Measurements from ENCODE around the gene ZNF697.
"Not testable (repeated sequence)": the region's sequence is repeated elsewhere in the genome, so short reads cannot be mapped to it uniquely, and the experiment has no call there.

The ZNF697 gene

GRCh38 chr1:119623193-119623515 is 24.9 kb downstream of the ZNF697 start:
- Histone ChIP-seq H3K4me1 (ENCODE audit: control insufficient read depth, insufficient read depth, low read length) (peaks cover 12% of the 10 kb centered on the region), H3K9me3 (ENCODE audit: control insufficient read depth, insufficient read depth, low read length) (no peaks in the 10 kb centered on the region), H3K9ac (ENCODE audit: low read depth, low read length) (no peak overlapping the region), H3K27me3 (ENCODE audit: control insufficient read depth, insufficient read depth, low read length) (no peaks in the 10 kb centered on the region), H3K4me3 (ENCODE audit: low read depth, low read length) (no peak overlapping the region), H3K36me3 (ENCODE audit: control insufficient read depth, insufficient read depth, low read length) (peaks cover 21% of the 10 kb centered on the region)

- no peaks in the 10 kb centered on the region for H3K27me3 ChIP-seq (ENCODE audit: control insufficient read depth, insufficient read depth, low read length)
- peaks cover 12% of the 10 kb centered on the region for H3K4me1 ChIP-seq (ENCODE audit: control insufficient read depth, insufficient read depth, low read length)
- H3K9me3 ChIP-seq (ENCODE audit: control insufficient read depth, insufficient read depth, low read length) = no peaks in the 10 kb centered on the region
- no peak overlapping the region for H3K4me3 ChIP-seq (ENCODE audit: low read depth, low read length)
- peaks cover 21% of the 10 kb centered on the region for H3K36me3 ChIP-seq (ENCODE audit: control insufficient read depth, insufficient read depth, low read length)
- H3K9ac ChIP-seq (ENCODE audit: low read depth, low read length) = no peak overlapping the region
Observed at GRCh38 chr1:119622311-119623192, 25.5 kb downstream of the ZNF697 start.

- no peak overlapping the region for H3K4me3 ChIP-seq (ENCODE audit: low read depth, low read length)
- H3K36me3 ChIP-seq (ENCODE audit: control insufficient read depth, insufficient read depth, low read length) = peaks cover 21% of the 10 kb centered on the region
Observed at GRCh38 chr1:119621705-119622104, 26.4 kb downstream of the ZNF697 start.

GRCh38 chr1:119617751-119618691 is 30.0 kb downstream of the ZNF697 start:
- H3K27me3 ChIP-seq (ENCODE audit: control insufficient read depth, insufficient read depth, low read length) = no peaks in the 10 kb centered on the region
- H3K36me3 ChIP-seq (ENCODE audit: control insufficient read depth, insufficient read depth, low read length) = peaks cover 7% of the 10 kb centered on the region
- H3K4me1 ChIP-seq (ENCODE audit: control insufficient read depth, insufficient read depth, low read length) = peaks cover 12% of the 10 kb centered on the region
- H3K9ac ChIP-seq (ENCODE audit: low read depth, low read length) = no peak overlapping the region
- H3K9me3 ChIP-seq (ENCODE audit: control insufficient read depth, insufficient read depth, low read length) = no peaks in the 10 kb centered on the region
- no peak overlapping the region for H3K4me3 ChIP-seq (ENCODE audit: low read depth, low read length)

More at GRCh38 chr1:119621705-119622104, 26.4 kb downstream of the ZNF697 start:
- Histone ChIP-seq H3K9me3 (ENCODE audit: control insufficient read depth, insufficient read depth, low read length) (no peaks in the 10 kb centered on the region), H3K27me3 (ENCODE audit: control insufficient read depth, insufficient read depth, low read length) (no peaks in the 10 kb centered on the region), H3K4me1 (ENCODE audit: control insufficient read depth, insufficient read depth, low read length) (peaks cover 12% of the 10 kb centered on the region), H3K9ac (ENCODE audit: low read depth, low read length) (no peak overlapping the region)

GRCh38 chr1:119616748-119617147 is 31.3 kb downstream of the ZNF697 start:
- not testable (repeated sequence) for H3K9me3 ChIP-seq (ENCODE audit: control insufficient read depth, insufficient read depth, low read length); H3K9ac ChIP-seq (ENCODE audit: low read depth, low read length); H3K4me3 ChIP-seq (ENCODE audit: low read depth, low read length); H3K36me3 ChIP-seq (ENCODE audit: control insufficient read depth, insufficient read depth, low read length); H3K27me3 ChIP-seq (ENCODE audit: control insufficient read depth, insufficient read depth, low read length); H3K4me1 ChIP-seq (ENCODE audit: control insufficient read depth, insufficient read depth, low read length)

GRCh38 chr1:119615100-119615499 is 33.0 kb downstream of the ZNF697 start:
- not testable (repeated sequence) for H3K9me3 ChIP-seq (ENCODE audit: control insufficient read depth, insufficient read depth, low read length); H3K36me3 ChIP-seq (ENCODE audit: control insufficient read depth, insufficient read depth, low read length); H3K9ac ChIP-seq (ENCODE audit: low read depth, low read length); H3K4me1 ChIP-seq (ENCODE audit: control insufficient read depth, insufficient read depth, low read length); H3K4me3 ChIP-seq (ENCODE audit: low read depth, low read length); H3K27me3 ChIP-seq (ENCODE audit: control insufficient read depth, insufficient read depth, low read length)

- Histone ChIP-seq H3K9ac (ENCODE audit: low read depth, low read length) (no peak overlapping the region), H3K4me3 (ENCODE audit: low read depth, low read length) (no peak overlapping the region), H3K4me1 (ENCODE audit: control insufficient read depth, insufficient read depth, low read length) (no peaks in the 10 kb centered on the region), H3K9me3 (ENCODE audit: control insufficient read depth, insufficient read depth, low read length) (no peaks in the 10 kb centered on the region), H3K36me3 (ENCODE audit: control insufficient read depth, insufficient read depth, low read length) (no peaks in the 10 kb centered on the region), H3K27me3 (ENCODE audit: control insufficient read depth, insufficient read depth, low read length) (no peaks in the 10 kb centered on the region)
Observed at GRCh38 chr1:119613769-119614720, 34.0 kb downstream of the ZNF697 start.

- no peak overlapping the region for H3K4me3 ChIP-seq (ENCODE audit: low read depth, low read length)
- H3K27me3 ChIP-seq (ENCODE audit: control insufficient read depth, insufficient read depth, low read length) = no peaks in the 10 kb centered on the region
- H3K9me3 ChIP-seq (ENCODE audit: control insufficient read depth, insufficient read depth, low read length) = no peaks in the 10 kb centered on the region
- no peaks in the 10 kb centered on the region for H3K4me1 ChIP-seq (ENCODE audit: control insufficient read depth, insufficient read depth, low read length)
- H3K36me3 ChIP-seq (ENCODE audit: control insufficient read depth, insufficient read depth, low read length) = no peaks in the 10 kb centered on the region
- H3K9ac ChIP-seq (ENCODE audit: low read depth, low read length) = no peak overlapping the region
Observed at GRCh38 chr1:119611701-119612113, 36.4 kb downstream of the ZNF697 start.

- H3K9ac ChIP-seq (ENCODE audit: low read depth, low read length); H3K9me3 ChIP-seq (ENCODE audit: control insufficient read depth, insufficient read depth, low read length); H3K4me3 ChIP-seq (ENCODE audit: low read depth, low read length); H3K27me3 ChIP-seq (ENCODE audit: control insufficient read depth, insufficient read depth, low read length); H3K36me3 ChIP-seq (ENCODE audit: control insufficient read depth, insufficient read depth, low read length); H3K4me1 ChIP-seq (ENCODE audit: control insufficient read depth, insufficient read depth, low read length): not testable (repeated sequence)
Observed at GRCh38 chr1:119608816-119609215, 39.2 kb downstream of the ZNF697 start.

GRCh38 chr1:119607087-119607807 is 40.8 kb downstream of the ZNF697 start:
- not testable (repeated sequence) for H3K4me3 ChIP-seq (ENCODE audit: low read depth, low read length); H3K9me3 ChIP-seq (ENCODE audit: control insufficient read depth, insufficient read depth, low read length); H3K4me1 ChIP-seq (ENCODE audit: control insufficient read depth, insufficient read depth, low read length); H3K9ac ChIP-seq (ENCODE audit: low read depth, low read length); H3K36me3 ChIP-seq (ENCODE audit: control insufficient read depth, insufficient read depth, low read length); H3K27me3 ChIP-seq (ENCODE audit: control insufficient read depth, insufficient read depth, low read length)

GRCh38 chr1:119606394-119606793 is 41.7 kb downstream of the ZNF697 start:
- H3K36me3 ChIP-seq (ENCODE audit: control insufficient read depth, insufficient read depth, low read length) = no peaks in the 10 kb centered on the region

More at GRCh38 chr1:119606394-119606793, 41.7 kb downstream of the ZNF697 start:
- H3K4me3 ChIP-seq (ENCODE audit: low read depth, low read length) = no peak overlapping the region
- no peaks in the 10 kb centered on the region for H3K27me3 ChIP-seq (ENCODE audit: control insufficient read depth, insufficient read depth, low read length)
- no peak overlapping the region for H3K9ac ChIP-seq (ENCODE audit: low read depth, low read length)
- H3K4me1 ChIP-seq (ENCODE audit: control insufficient read depth, insufficient read depth, low read length) = no peaks in the 10 kb centered on the region
- H3K9me3 ChIP-seq (ENCODE audit: control insufficient read depth, insufficient read depth, low read length) = no peaks in the 10 kb centered on the region

Measured in iPS-15b (cell line).